IMR-90 (cell line): ENCODE results near the gene ANKH. TPM values are rescaled to one million over a fixed set of nuclear protein-coding genes. Genes with fewer than 3 reads are reported as not detected.

ENCODE experiments used
- ATAC-seq: fragments of 200-7000 bp; cut with Tn5 transposase; 2 replicates; pipeline ENCODE4 v1.9.1; 2020; ENCODE audit warnings: low read depth, mild to moderate bottlenecking, moderate library complexity
- BruUV-seq: library from RNA; stranded (reverse); fragments of 400-500 nt; replicated peaks from 2 replicates; lab custom pipeline; 2021; lab: Mats Ljungman, UMichigan
- CTCF ChIA-PET: fragments of 300-600 bp; formaldehyde crosslinking; extraction: SDS; loops from one replicate; lab custom pipeline; 2021; ENCODE audit warnings: antibody characterized with exemption; lab: Yijun Ruan, JAX
- POLR2A ChIA-PET: fragments of 300-600 bp; sonication (Branson Sonifier 250); formaldehyde crosslinking; loops from one replicate; lab custom pipeline; 2022; ENCODE audit warnings: antibody characterized with exemption; ENCODE audit not compliant: unreplicated experiment; lab: Charles Lee
- DNase-seq: peaks from one replicate; pipeline ENCODE4 v3.0.0; 2013
- H2AFZ ChIP-seq: replicated peaks from 2 replicates; pipeline ENCODE3; 2013; ENCODE audit warnings: low read length, mild to moderate bottlenecking; ENCODE audit not compliant: poor library complexity
- H2AK5ac ChIP-seq: 2 replicates; pipeline ENCODE4 v1.6.1; 2013; ENCODE audit warnings: low read depth, low read length, inconsistent platforms
- H2AK9ac ChIP-seq: replicated peaks from 2 replicates; pipeline ENCODE3; 2013; ENCODE audit warnings: mild to moderate bottlenecking, low read depth, low read length, moderate library complexity; ENCODE audit not compliant: poor library complexity
- H2BK120ac ChIP-seq: 2 replicates; pipeline ENCODE4 v1.6.1; 2013; ENCODE audit warnings: low read depth, low read length, inconsistent platforms
- H2BK15ac ChIP-seq: 3 replicates; pipeline ENCODE4 v1.6.1; 2013; ENCODE audit warnings: low read depth, low read length, inconsistent platforms
- H2BK20ac ChIP-seq: 2 replicates; pipeline ENCODE4 v1.6.1; 2013; ENCODE audit warnings: low read depth, mild to moderate bottlenecking, inconsistent platforms, low read length, moderate library complexity
- H2BK5ac ChIP-seq: 2 replicates; pipeline ENCODE4 v1.6.1; 2013; ENCODE audit warnings: mild to moderate bottlenecking, low read depth, low read length, inconsistent platforms; ENCODE audit not compliant: poor library complexity, severe bottlenecking
- H3K14ac ChIP-seq: replicated peaks from 2 replicates; pipeline ENCODE4 v1.6.1; 2013; ENCODE audit warnings: low read depth, low read length, inconsistent platforms
- H3K18ac ChIP-seq: 2 replicates; pipeline ENCODE4 v1.6.1; 2013; ENCODE audit warnings: low read depth, low read length, control low read depth
- H3K23ac ChIP-seq: 2 replicates; pipeline ENCODE4 v1.6.1; 2013; ENCODE audit warnings: low read depth, low read length, inconsistent platforms
- H3K27ac ChIP-seq: 2 replicates; pipeline ENCODE4 v1.5.1; 2013; ENCODE audit warnings: mild to moderate bottlenecking, control low read depth, low read length; ENCODE audit not compliant: insufficient read depth
- H3K27me3 ChIP-seq: 2 replicates; pipeline ENCODE4 v1.6.1; 2013; ENCODE audit warnings: low read length; ENCODE audit not compliant: control insufficient read depth, insufficient read depth
- H3K36me3 ChIP-seq: 2 replicates; pipeline ENCODE4 v1.6.1; 2013; ENCODE audit warnings: low read length, mixed read lengths; ENCODE audit not compliant: control insufficient read depth, insufficient read depth
- H3K4ac ChIP-seq: 2 replicates; pipeline ENCODE4 v1.6.1; 2013; ENCODE audit warnings: low read depth, low read length, inconsistent platforms
- H3K4me1 ChIP-seq: 2 replicates; pipeline ENCODE4 v1.6.1; 2013; ENCODE audit warnings: low read length, mixed read lengths; ENCODE audit not compliant: control insufficient read depth, insufficient read depth
- H3K4me2 ChIP-seq: 2 replicates; pipeline ENCODE4 v1.6.1; 2013; ENCODE audit warnings: low read depth, mild to moderate bottlenecking, control low read depth, low read length, moderate library complexity
- H3K4me3 ChIP-seq: 2 replicates; pipeline ENCODE4 v1.5.1; 2013; ENCODE audit warnings: low read depth, mild to moderate bottlenecking, control low read depth, low read length, moderate library complexity; ENCODE audit not compliant: insufficient read depth
- H3K56ac ChIP-seq: 2 replicates; pipeline ENCODE4 v1.6.1; 2013; ENCODE audit warnings: low read length, inconsistent platforms; ENCODE audit not compliant: insufficient read depth; ENCODE audit errors: extremely low read depth
- H3K79me1 ChIP-seq, 2 experiments: 2 replicates each; pipeline ENCODE4 v1.6.1; 2013; ENCODE audit warnings: low read length in 2 of 2, inconsistent platforms in 1 of 2, low read depth in 1 of 2
- H3K9ac ChIP-seq: 2 replicates; pipeline ENCODE4 v1.6.1; 2013; ENCODE audit warnings: low read depth, low read length, control low read depth
- H3K9me1 ChIP-seq: 2 replicates; pipeline ENCODE4 v1.6.1; 2013; ENCODE audit warnings: low read length, inconsistent platforms; ENCODE audit not compliant: insufficient read depth
- H3K9me3 ChIP-seq: 2 replicates; pipeline ENCODE4 v1.6.1; 2013; ENCODE audit warnings: low read length; ENCODE audit not compliant: control insufficient read depth, insufficient read depth
- H4K20me1 ChIP-seq: 2 replicates; pipeline ENCODE4 v1.6.1; 2013; ENCODE audit warnings: low read length, inconsistent platforms; ENCODE audit not compliant: insufficient read depth
- H4K5ac ChIP-seq: 2 replicates; pipeline ENCODE4 v1.6.1; 2013; ENCODE audit warnings: mild to moderate bottlenecking, low read depth, low read length, control low read depth
- H4K8ac ChIP-seq, 2 experiments: 2 replicates each; pipeline ENCODE4 v1.6.1; 2013; ENCODE audit warnings: low read depth in 2 of 2, low read length in 2 of 2, control low read depth in 1 of 2, inconsistent platforms in 1 of 2
- H4K91ac ChIP-seq: 2 replicates; pipeline ENCODE4 v1.6.1; 2013; ENCODE audit warnings: low read depth, low read length, inconsistent platforms; ENCODE audit not compliant: insufficient read depth
- BHLHE40 ChIP-seq: fragments of 150-350 bp; IDR thresholded peaks from 2 replicates; pipeline ENCODE4 v1.6.1; 2016; ENCODE audit warnings: mild to moderate bottlenecking, low read depth, low read length
- CEBPB ChIP-seq: IDR thresholded peaks from 2 replicates; pipeline ENCODE4 v1.6.1; 2012; ENCODE audit warnings: low read depth, low read length, improper control_type of control experiment
- CHD1 ChIP-seq: IDR thresholded peaks from 2 replicates; pipeline ENCODE4 v1.6.1; 2012; ENCODE audit warnings: low read depth, low read length, improper control_type of control experiment
- MAFK ChIP-seq: IDR thresholded peaks from 2 replicates; pipeline ENCODE4 v1.6.1; 2012; ENCODE audit warnings: low read depth, low read length, improper control_type of control experiment
- MXI1 ChIP-seq: IDR thresholded peaks from 2 replicates; pipeline ENCODE4 v1.6.1; 2012; ENCODE audit warnings: low read depth, mild to moderate bottlenecking, low read length, moderate library complexity, borderline replicate concordance
- NFE2L2 ChIP-seq: fragments of 150-350 bp; IDR thresholded peaks from 2 replicates; pipeline ENCODE4 v1.6.1; 2016; ENCODE audit warnings: low read depth, mild to moderate bottlenecking, low read length
- POLR2A ChIP-seq: IDR thresholded peaks from 2 replicates; pipeline ENCODE4 v1.6.1; 2012; ENCODE audit warnings: mild to moderate bottlenecking, low read depth, low read length
- RAD21 ChIP-seq: IDR thresholded peaks from 2 replicates; pipeline ENCODE4 v1.6.1; 2012; ENCODE audit warnings: low read length, improper control_type of control experiment
- RCOR1 ChIP-seq: IDR thresholded peaks from 2 replicates; pipeline ENCODE4 v1.6.1; 2012; ENCODE audit warnings: mild to moderate bottlenecking, low read length, improper control_type of control experiment; ENCODE audit not compliant: insufficient replicate concordance
- WGBS, 2 experiments: methylation state at CpG; one replicate each; pipeline versions ENCODE4 v1.1.5 to v1.1.7; 2013; ENCODE audit warnings: missing lambda C conversion rate in 2 of 2; ENCODE audit not compliant: insufficient read length in 1 of 2; ENCODE audit errors: extremely low coverage in 2 of 2; 5-methylcytosine and 5-hydroxymethylcytosine counted together
- dilution Hi-C: fragments of 300-500 bp; cut with HindIII; formaldehyde crosslinking; loops from one replicate; pipeline ENCODE4 v1.14.3; 2018; ENCODE audit warnings: low sequenced_read_pairs; ENCODE audit not compliant: unreplicated experiment
- in situ Hi-C: fragments of 300-500 bp; cut with MboI; formaldehyde crosslinking; loops from 3 replicates; pipeline ENCODE4 v1.14.3; 2019; ENCODE audit warnings: low sequenced_read_pairs, inconsistent platforms, mixed read lengths
- intact Hi-C: fragments of 100-400 bp; cut with micrococcal nuclease; formaldehyde crosslinking; loops from 2 replicates; pipeline ENCODE4 v1.10.0; 2022
- polyA plus RNA-seq, 3 experiments: library from polyadenylated mRNA; depleted of rRNA; stranded (reverse); fragments of >200 nt; gene quantifications; 2 replicates each; pipeline ENCODE4 v1.2.3, GENCODE V29; 2012; ENCODE audit warnings: low replicate concordance in 1 of 3
- total RNA-seq: library from RNA; depleted of rRNA; stranded (reverse); fragments of >200 nt; gene quantifications from 2 replicates; pipeline ENCODE4 v1.2.3, GENCODE V29; 2012
- TF ChIP-seq, protein P1 (sequence below): conservative IDR thresholded peaks from 2 replicates; pipeline ENCODE4 v1.5.1; 2012; ENCODE audit warnings: mild to moderate bottlenecking, low read depth, low read length, improper control_type of control experiment

Gene ANKH
- total and polyA plus RNA-seq, 2 of the 4 experiments (the other 2 are of a cell fraction) = 5.2 to 17.2 TPM

DNA sequence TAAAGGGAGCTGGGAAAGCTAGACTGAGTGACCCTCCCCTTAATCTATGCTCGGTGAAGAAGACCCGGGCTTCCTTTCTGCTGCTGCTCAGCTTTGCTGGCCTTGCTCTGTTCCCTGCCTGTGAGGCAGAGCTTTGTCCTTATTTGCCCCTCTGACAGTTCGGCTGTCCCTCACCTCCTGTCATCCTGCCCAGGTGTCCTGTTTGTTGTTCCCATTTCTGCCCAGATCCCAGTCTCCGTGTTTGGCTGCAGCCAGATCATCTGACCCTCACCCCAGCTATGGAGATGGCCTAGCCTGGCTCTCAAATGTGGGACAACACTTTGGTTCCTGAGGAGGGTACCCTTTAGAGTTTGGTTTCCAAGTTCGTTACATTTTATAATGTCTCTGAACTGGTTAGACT is 186.8 kb downstream of the ANKH start:
- BruUV-seq = no TSS peak
- Histone ChIP-seq H3K27ac (no peak overlapping the region), H3K4me3 (no peak overlapping the region), H3K36me3 (peaks cover 35% of the 10 kb centered on the region), H3K9me1 (peaks cover 10% of the 10 kb centered on the region), H3K56ac (no peak overlapping the region), H2BK15ac (no peak overlapping the region), H4K8ac (no peak overlapping the region), H4K91ac (no peak overlapping the region), H3K79me1 (peaks cover 21 to 52% of the 10 kb centered on the region in 2 experiments), H2BK120ac (no peak overlapping the region), H4K5ac (no peak overlapping the region), H3K14ac (no peak overlapping the region), H2AFZ (no peak overlapping the region), H2AK5ac (no peak overlapping the region), H2BK5ac (no peak overlapping the region), H2BK20ac (no peak overlapping the region), H3K4ac (no peak overlapping the region), H2AK9ac (no peak overlapping the region), H3K27me3 (no peaks in the 10 kb centered on the region), H4K20me1 (peaks cover 2% of the 10 kb centered on the region; the same call in 1 of the 2 replicates), H3K4me1 (peaks cover 3% of the 10 kb centered on the region), H3K18ac (no peak overlapping the region), H3K9ac (no peak overlapping the region), H3K23ac (no peak overlapping the region), H3K9me3 (no peaks in the 10 kb centered on the region), H3K4me2 (no peak overlapping the region)
- DNase-seq (no peak), ATAC-seq (no peak)
- in situ Hi-C loops = no loop called here
- intact Hi-C loops = loop anchor here (1.0 to 10.0 kb wide), 5 partner anchors 43 to 498 kb away; no protein-coding TSS in a partner anchor
- no peak for TF ChIP-seq MXI1
- TF ChIP-seq BHLHE40 = no peak
- TF ChIP-seq POLR2A = no peak
- no peak for TF ChIP-seq CEBPB
- TF ChIP-seq, protein P1, sequence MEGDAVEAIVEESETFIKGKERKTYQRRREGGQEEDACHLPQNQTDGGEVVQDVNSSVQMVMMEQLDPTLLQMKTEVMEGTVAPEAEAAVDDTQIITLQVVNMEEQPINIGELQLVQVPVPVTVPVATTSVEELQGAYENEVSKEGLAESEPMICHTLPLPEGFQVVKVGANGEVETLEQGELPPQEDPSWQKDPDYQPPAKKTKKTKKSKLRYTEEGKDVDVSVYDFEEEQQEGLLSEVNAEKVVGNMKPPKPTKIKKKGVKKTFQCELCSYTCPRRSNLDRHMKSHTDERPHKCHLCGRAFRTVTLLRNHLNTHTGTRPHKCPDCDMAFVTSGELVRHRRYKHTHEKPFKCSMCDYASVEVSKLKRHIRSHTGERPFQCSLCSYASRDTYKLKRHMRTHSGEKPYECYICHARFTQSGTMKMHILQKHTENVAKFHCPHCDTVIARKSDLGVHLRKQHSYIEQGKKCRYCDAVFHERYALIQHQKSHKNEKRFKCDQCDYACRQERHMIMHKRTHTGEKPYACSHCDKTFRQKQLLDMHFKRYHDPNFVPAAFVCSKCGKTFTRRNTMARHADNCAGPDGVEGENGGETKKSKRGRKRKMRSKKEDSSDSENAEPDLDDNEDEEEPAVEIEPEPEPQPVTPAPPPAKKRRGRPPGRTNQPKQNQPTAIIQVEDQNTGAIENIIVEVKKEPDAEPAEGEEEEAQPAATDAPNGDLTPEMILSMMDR = no peak
- no peak for TF ChIP-seq RCOR1
- TF ChIP-seq RAD21 = no peak
- TF ChIP-seq MAFK = no peak
- no peak for TF ChIP-seq CHD1
- TF ChIP-seq NFE2L2 = no peak
- CTCF ChIA-PET = interaction anchor here (0.9 to 2.3 kb wide), 5 partner anchors 42 to 325 kb away, joined by 3 to 14 read pairs (median 4); no protein-coding TSS in a partner anchor
- 83% methylated on average over 1 of the region's 5 CpGs; no CpG with 5 or more reads in 1 of the 2 experiments for WGBS, 2 experiments
- dilution Hi-C loops = no loop called here
- POLR2A ChIA-PET = no interaction called here
